ENCODE data around the gene PYCR2. TPM values are rescaled to one million over a fixed set of nuclear protein-coding genes. Genes with fewer than 3 reads are reported as not detected.
A peak's percentile ranks its signal among the peaks of the same experiment; 100 is the strongest.

Gene PYCR2
- polyA plus RNA-seq, 4 donors, result 31.9 to 68.0 (median 36.7) TPM

DNA sequence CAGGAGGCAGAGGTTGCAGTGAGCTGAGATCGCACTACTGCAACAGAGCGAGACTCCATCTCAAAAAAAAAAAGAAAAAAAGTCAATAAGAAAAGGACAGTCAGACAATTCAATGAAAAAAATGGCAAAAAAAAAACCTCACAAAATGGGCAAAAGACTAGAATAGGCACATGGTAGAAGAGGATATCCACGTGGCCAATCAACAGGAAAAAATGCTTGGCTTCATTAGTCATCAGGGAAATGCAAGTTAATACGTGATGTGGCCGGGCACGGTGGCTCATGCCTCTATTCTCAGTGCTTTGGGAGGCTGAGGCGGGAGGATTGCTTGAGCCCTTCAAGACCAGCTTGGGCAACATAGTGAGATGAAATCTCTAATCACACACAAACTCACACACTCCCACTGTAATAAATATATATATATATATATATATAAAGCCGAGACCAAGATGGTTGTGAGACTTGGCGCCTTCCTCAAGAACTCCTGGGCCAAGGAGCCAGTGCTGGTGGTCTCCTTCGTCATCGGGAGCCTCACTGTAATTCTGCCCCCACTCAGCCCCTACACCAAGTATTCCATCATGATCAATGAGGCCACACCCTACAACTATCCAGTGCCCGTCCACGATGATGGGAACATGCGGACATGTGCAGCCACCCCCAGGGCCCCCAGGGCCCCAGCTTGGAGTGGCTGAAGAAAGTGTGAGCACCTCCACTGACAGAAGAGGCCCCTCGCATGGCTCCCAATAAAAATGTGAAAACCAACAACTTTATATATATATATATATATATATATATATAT lies 39.9 kb upstream of the PYCR2 start:
- peaks cover 2 to 3% (median 3%) of the 10 kb centered on the region in 3 donors for H3K4me1 ChIP-seq (ENCODE audit: control insufficient read depth in 3 of 3, insufficient read depth in 2 of 3, low read depth in 1 of 3, low read length in 2 of 3)
- peaks cover 0 to 7% (median 0%) of the 10 kb centered on the region in 3 donors for H3K27me3 ChIP-seq (ENCODE audit: control insufficient read depth in 3 of 3, insufficient read depth in 3 of 3, low read length in 3 of 3)
- H3K36me3 ChIP-seq (ENCODE audit: control insufficient read depth in 3 of 3, insufficient read depth in 2 of 3, low read depth in 1 of 3, low read length in 3 of 3), result no peaks in the 10 kb centered on the region
- DNase-seq (no peak), FAIRE-seq (no peak)
- no peak overlapping the region for H3K4me3 ChIP-seq (ENCODE audit: low read depth in 1 of 3, low read length in 3 of 3)
- H3K27ac ChIP-seq (ENCODE audit: low read depth in 1 of 3, low read length in 2 of 3), result no peak overlapping the region
- H3K9me3 ChIP-seq (ENCODE audit: control insufficient read depth in 2 of 2, insufficient read depth in 1 of 2, low read depth in 1 of 2, low read length in 1 of 2), result no peaks in the 10 kb centered on the region
- WGBS, 3 donors, result 88 to 95% (median 90%) methylated on average over 15 of the region's 15 CpGs

DNA sequence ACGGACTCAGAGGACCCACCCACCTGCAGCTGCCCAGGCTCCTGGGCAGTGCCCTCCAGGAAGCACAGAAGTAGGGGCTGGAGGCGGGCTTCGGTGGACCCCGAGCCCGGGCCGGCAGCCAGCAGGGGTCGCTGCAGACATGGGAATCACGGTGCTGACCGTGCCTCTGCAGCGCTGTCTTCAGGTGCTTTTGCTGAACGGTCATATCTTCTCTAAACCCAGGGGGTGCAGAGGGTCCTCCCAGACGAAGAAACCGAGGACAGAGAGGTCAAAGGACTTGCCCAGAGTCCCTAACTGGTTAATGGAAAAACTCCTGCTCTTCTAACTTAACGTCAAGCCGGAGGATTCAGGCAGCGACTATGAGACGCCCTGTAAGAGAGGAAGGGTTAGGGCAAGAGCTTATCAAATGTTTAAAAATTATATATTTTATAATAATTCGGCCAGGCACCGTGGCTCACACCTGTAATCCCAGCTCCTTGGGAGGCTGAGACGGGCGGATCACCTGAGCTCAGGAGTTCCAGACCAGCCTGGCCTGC lies 38.5 kb upstream of the PYCR2 start:
- Histone ChIP-seq H3K27ac (ENCODE audit: low read depth in 1 of 3, low read length in 2 of 3) (no peak overlapping the region), H3K4me1 (ENCODE audit: control insufficient read depth in 3 of 3, insufficient read depth in 2 of 3, low read depth in 1 of 3, low read length in 2 of 3) (peaks cover 0 to 3% (median 3%) of the 10 kb centered on the region in 3 donors), H3K4me3 (ENCODE audit: low read depth in 1 of 3, low read length in 3 of 3) (no peak overlapping the region), H3K9me3 (ENCODE audit: control insufficient read depth in 2 of 2, insufficient read depth in 1 of 2, low read depth in 1 of 2, low read length in 1 of 2) (no peaks in the 10 kb centered on the region), H3K36me3 (ENCODE audit: control insufficient read depth in 3 of 3, insufficient read depth in 2 of 3, low read depth in 1 of 3, low read length in 3 of 3) (no peaks in the 10 kb centered on the region), H3K27me3 (ENCODE audit: control insufficient read depth in 3 of 3, insufficient read depth in 3 of 3, low read length in 3 of 3) (peaks cover 0 to 7% (median 0%) of the 10 kb centered on the region in 3 donors)
- no peak for FAIRE-seq
- 18 to 30% (median 19%) methylated on average over 21 of the region's 21 CpGs for WGBS, 3 donors
- DNase-seq, result peak; percentile 49 to 73

DNA sequence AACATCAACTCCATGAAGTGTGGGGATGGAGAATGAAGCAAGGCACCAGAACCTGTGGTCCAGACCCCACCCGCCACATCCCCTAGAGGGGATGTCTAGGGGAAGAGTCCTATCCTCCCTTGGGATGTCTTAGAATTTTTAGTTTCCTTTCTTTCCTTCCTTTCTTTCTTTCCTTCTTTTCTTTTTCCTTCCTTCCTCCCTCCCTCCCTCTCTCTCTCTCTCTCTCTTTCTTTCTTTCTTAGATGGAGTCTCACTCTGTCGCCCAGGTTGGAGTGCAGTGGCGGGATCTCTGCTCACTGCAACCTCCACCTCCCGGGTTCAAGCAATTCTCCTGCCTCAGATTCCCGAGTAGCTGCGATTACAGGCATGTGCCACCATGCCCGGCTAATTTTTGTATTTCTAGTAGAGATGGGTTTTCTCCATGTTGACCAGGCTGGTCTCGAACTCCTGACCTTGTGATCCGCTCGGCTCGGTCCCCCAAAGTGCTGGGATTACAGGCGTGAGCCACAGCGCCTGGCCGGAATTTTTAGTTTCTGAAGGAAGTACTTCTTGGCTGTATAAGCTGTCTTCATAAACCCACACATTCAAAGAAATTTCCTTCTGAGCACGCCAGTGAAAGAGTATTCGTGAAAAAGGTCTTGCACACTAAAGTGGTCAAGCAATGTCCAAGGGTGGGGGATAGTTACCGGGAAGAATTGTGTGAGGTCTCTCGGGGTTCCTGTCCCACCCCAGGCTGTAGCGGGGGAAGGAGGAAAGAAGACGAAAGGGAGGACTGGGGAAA lies 37.8 kb upstream of the PYCR2 start:
- FAIRE-seq, result no peak
- Histone ChIP-seq H3K4me3 (ENCODE audit: low read depth in 1 of 3, low read length in 3 of 3) (no peak overlapping the region), H3K27me3 (ENCODE audit: control insufficient read depth in 3 of 3, insufficient read depth in 3 of 3, low read length in 3 of 3) (peaks cover 0 to 7% (median 0%) of the 10 kb centered on the region in 3 donors), H3K36me3 (ENCODE audit: control insufficient read depth in 3 of 3, insufficient read depth in 2 of 3, low read depth in 1 of 3, low read length in 3 of 3) (no peaks in the 10 kb centered on the region), H3K4me1 (ENCODE audit: control insufficient read depth in 3 of 3, insufficient read depth in 2 of 3, low read depth in 1 of 3, low read length in 2 of 3) (peaks cover 0 to 3% (median 3%) of the 10 kb centered on the region in 3 donors), H3K27ac (ENCODE audit: low read depth in 1 of 3, low read length in 2 of 3) (no peak overlapping the region), H3K9me3 (ENCODE audit: control insufficient read depth in 2 of 2, insufficient read depth in 1 of 2, low read depth in 1 of 2, low read length in 1 of 2) (no peaks in the 10 kb centered on the region)
- 45 to 70% (median 58%) methylated on average over 20 of the region's 20 CpGs for WGBS, 3 donors
- no peak for DNase-seq

DNA sequence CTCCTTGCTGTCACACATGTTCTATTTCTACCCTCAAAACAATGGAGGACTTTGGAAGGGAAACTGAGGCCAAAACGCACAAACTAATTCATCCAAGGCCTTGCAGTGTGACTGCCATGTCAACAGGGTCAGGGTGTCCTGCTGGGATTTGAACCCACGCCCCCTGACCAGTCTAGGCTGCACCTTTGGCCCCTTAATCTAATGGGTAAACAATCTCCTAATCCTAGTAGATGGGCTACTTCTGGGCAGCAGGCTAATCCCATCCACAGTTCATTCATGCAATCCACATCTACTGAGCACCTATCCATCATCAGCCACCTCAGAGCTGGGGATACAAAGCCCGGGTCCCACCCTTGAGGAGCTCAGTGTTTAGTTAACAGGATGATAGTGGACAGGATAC lies 34.0 kb upstream of the PYCR2 start:
- 70 to 80% (median 74%) methylated on average over 3 of the region's 3 CpGs for WGBS, 3 donors
- Histone ChIP-seq H3K9me3 (ENCODE audit: control insufficient read depth in 2 of 2, insufficient read depth in 1 of 2, low read depth in 1 of 2, low read length in 1 of 2) (no peaks in the 10 kb centered on the region), H3K36me3 (ENCODE audit: control insufficient read depth in 3 of 3, insufficient read depth in 2 of 3, low read depth in 1 of 3, low read length in 3 of 3) (no peaks in the 10 kb centered on the region), H3K27me3 (ENCODE audit: control insufficient read depth in 3 of 3, insufficient read depth in 3 of 3, low read length in 3 of 3) (peaks cover 0 to 7% (median 0%) of the 10 kb centered on the region in 3 donors), H3K4me3 (ENCODE audit: low read depth in 1 of 3, low read length in 3 of 3) (no peak overlapping the region), H3K27ac (ENCODE audit: low read depth in 1 of 3, low read length in 2 of 3) (no peak overlapping the region), H3K4me1 (ENCODE audit: control insufficient read depth in 3 of 3, insufficient read depth in 2 of 3, low read depth in 1 of 3, low read length in 2 of 3) (peaks cover 0 to 3% (median 3%) of the 10 kb centered on the region in 3 donors)
- DNase-seq, result no peak
- no peak for FAIRE-seq

DNA sequence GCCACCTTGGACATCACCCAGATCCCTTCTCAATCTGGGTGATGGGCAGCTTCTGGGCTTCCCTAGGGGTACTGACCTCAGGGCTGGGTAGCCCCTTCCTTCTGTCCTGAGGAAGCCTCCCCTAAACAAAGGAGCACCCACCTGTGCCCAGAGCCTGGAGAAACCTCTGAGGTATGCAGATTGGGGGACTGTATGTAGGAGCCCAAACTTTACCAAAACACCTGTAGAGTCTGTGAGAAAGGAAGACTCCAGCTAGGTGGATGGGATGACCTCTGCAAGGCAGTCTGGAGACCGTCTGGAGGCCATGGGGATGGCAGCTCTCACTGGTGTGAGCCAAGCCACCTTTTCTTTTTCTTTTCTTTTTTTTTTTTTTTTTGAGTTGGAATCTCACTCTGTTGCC lies 30.7 kb upstream of the PYCR2 start:
- H3K4me3 ChIP-seq (ENCODE audit: low read depth in 1 of 3, low read length in 3 of 3), result no peak overlapping the region
- H3K27me3 ChIP-seq (ENCODE audit: control insufficient read depth in 3 of 3, insufficient read depth in 3 of 3, low read length in 3 of 3), result peaks cover 0 to 7% (median 0%) of the 10 kb centered on the region in 3 donors
- H3K36me3 ChIP-seq (ENCODE audit: control insufficient read depth in 3 of 3, insufficient read depth in 2 of 3, low read depth in 1 of 3, low read length in 3 of 3), result no peaks in the 10 kb centered on the region
- FAIRE-seq (no peak), DNase-seq (no peak)
- H3K27ac ChIP-seq (ENCODE audit: low read depth in 1 of 3, low read length in 2 of 3), result no peak overlapping the region
- H3K4me1 ChIP-seq (ENCODE audit: control insufficient read depth in 3 of 3, insufficient read depth in 2 of 3, low read depth in 1 of 3, low read length in 2 of 3), result no peaks in the 10 kb centered on the region
- H3K9me3 ChIP-seq (ENCODE audit: control insufficient read depth in 2 of 2, insufficient read depth in 1 of 2, low read depth in 1 of 2, low read length in 1 of 2), result no peaks in the 10 kb centered on the region
- WGBS, 3 donors, result 74 to 92% (median 88%) methylated on average over 1 of the region's 1 CpG

DNA sequence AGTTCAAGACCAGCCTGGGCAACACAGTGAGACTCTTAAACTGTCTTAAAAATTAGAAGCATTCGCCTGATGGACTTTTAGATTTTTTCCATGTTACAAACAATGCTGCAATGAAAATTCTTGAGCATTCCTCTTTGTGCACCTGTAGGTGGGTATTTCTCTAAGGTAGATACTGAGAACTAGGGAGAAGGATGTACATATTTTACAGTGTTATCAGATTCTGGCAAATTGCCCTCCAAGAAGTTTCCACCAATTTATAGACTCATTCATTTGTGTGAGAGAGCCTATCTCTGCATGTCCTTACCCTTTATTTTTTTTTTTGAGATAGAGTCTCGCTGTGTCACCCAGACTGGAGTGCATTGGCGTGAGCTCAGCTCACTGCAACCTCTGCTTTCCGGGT lies 29.3 kb upstream of the PYCR2 start:
- no peak for DNase-seq
- Histone ChIP-seq H3K27ac (ENCODE audit: low read depth in 1 of 3, low read length in 2 of 3) (no peak overlapping the region), H3K9me3 (ENCODE audit: control insufficient read depth in 2 of 2, insufficient read depth in 1 of 2, low read depth in 1 of 2, low read length in 1 of 2) (no peaks in the 10 kb centered on the region), H3K36me3 (ENCODE audit: control insufficient read depth in 3 of 3, insufficient read depth in 2 of 3, low read depth in 1 of 3, low read length in 3 of 3) (no peaks in the 10 kb centered on the region), H3K4me1 (ENCODE audit: control insufficient read depth in 3 of 3, insufficient read depth in 2 of 3, low read depth in 1 of 3, low read length in 2 of 3) (no peaks in the 10 kb centered on the region), H3K4me3 (ENCODE audit: low read depth in 1 of 3, low read length in 3 of 3) (no peak overlapping the region), H3K27me3 (ENCODE audit: control insufficient read depth in 3 of 3, insufficient read depth in 3 of 3, low read length in 3 of 3) (peaks cover 0 to 7% (median 0%) of the 10 kb centered on the region in 3 donors)
- 75 to 86% (median 76%) methylated on average over 4 of the region's 4 CpGs for WGBS, 3 donors
- FAIRE-seq, result no peak

DNA sequence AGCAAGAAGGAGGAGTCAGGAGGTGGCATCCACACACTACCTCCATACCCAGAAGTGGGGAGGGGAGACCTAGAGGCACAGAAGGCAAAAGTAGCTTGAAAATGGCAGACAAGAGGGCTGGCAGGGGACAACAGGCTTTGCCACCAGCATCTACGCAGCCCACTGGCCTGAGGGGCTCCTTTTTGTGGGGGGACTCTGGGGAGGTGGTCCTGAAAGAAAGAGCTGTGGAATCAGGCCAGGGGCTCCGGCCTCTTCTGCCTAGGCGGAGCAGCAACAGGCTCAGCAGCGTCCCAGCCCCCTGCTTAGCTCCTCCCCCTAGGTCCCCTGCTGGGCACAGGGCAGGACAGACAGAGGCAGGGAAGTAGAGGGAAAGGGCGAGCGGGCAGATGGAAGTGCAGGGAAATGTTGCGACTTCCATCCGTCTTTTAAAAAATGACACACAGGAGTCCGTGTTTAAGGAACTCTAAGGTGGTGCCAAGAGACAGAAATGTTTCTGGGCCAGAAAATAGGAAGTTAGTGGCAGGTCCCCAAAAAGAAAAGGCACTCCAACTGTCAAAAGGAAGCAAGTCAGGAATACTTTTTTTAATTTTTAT lies 27.0 kb upstream of the PYCR2 start:
- H3K4me1 ChIP-seq (ENCODE audit: control insufficient read depth in 3 of 3, insufficient read depth in 2 of 3, low read depth in 1 of 3, low read length in 2 of 3), result no peaks in the 10 kb centered on the region
- H3K9me3 ChIP-seq (ENCODE audit: control insufficient read depth in 2 of 2, insufficient read depth in 1 of 2, low read depth in 1 of 2, low read length in 1 of 2), result no peaks in the 10 kb centered on the region
- H3K4me3 ChIP-seq (ENCODE audit: low read depth in 1 of 3, low read length in 3 of 3), result no peak overlapping the region
- FAIRE-seq, result no peak
- H3K27ac ChIP-seq (ENCODE audit: low read depth in 1 of 3, low read length in 2 of 3), result no peak overlapping the region
- no peak for DNase-seq
- no peaks in the 10 kb centered on the region for H3K36me3 ChIP-seq (ENCODE audit: control insufficient read depth in 3 of 3, insufficient read depth in 2 of 3, low read depth in 1 of 3, low read length in 3 of 3)
- peaks cover 0 to 15% (median 0%) of the 10 kb centered on the region in 3 donors for H3K27me3 ChIP-seq (ENCODE audit: control insufficient read depth in 3 of 3, insufficient read depth in 3 of 3, low read length in 3 of 3)
- WGBS, 3 donors, result 70 to 84% (median 79%) methylated on average over 9 of the region's 9 CpGs

DNA sequence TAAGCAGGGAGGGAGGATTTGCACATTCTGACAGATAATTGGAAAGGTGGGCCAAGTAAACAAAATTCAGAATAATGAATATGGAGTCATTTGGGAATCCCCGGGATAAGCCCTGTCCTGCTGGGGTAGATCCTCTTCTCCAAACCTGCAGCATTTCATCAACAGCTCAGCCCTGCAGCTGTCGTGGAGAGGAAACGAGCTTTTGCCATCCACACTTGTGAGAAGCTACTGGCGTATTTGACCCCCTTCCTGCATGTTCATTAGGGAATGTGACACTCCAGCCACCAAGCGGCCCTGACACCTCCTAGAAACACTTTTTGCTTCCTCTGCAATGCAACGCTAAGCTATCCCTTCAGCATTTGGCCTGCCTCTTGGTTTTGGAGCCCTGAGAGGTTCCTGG lies 25.0 kb upstream of the PYCR2 start:
- no peaks in the 10 kb centered on the region for H3K4me1 ChIP-seq (ENCODE audit: control insufficient read depth in 3 of 3, insufficient read depth in 2 of 3, low read depth in 1 of 3, low read length in 2 of 3)
- H3K27me3 ChIP-seq (ENCODE audit: control insufficient read depth in 3 of 3, insufficient read depth in 3 of 3, low read length in 3 of 3), result peaks cover 0 to 18% (median 0%) of the 10 kb centered on the region in 3 donors
- H3K27ac ChIP-seq (ENCODE audit: low read depth in 1 of 3, low read length in 2 of 3), result no peak overlapping the region
- H3K4me3 ChIP-seq (ENCODE audit: low read depth in 1 of 3, low read length in 3 of 3), result no peak overlapping the region
- H3K9me3 ChIP-seq (ENCODE audit: control insufficient read depth in 2 of 2, insufficient read depth in 1 of 2, low read depth in 1 of 2, low read length in 1 of 2), result no peaks in the 10 kb centered on the region
- H3K36me3 ChIP-seq (ENCODE audit: control insufficient read depth in 3 of 3, insufficient read depth in 2 of 3, low read depth in 1 of 3, low read length in 3 of 3), result no peaks in the 10 kb centered on the region
- WGBS, 3 donors, result 62 to 80% (median 74%) methylated on average over 6 of the region's 6 CpGs
- DNase-seq (no peak), FAIRE-seq (no peak)
